Tibial nerve (tissue), 4 donors: ENCODE results near the gene MAPRE2.

Experiments used
- EP300 ChIP-seq, 2 donors: sonication (generic); formaldehyde crosslinking; IDR thresholded peaks; one replicate each; pipeline ENCODE4 v1.6.1; 2017; ENCODE audit warnings: antibody characterized with exemption in 2 of 2, mild to moderate bottlenecking in 1 of 2
- POLR2A ChIP-seq, 2 donors: fragments of 450-650 bp; IDR thresholded peaks; one replicate each; pipeline ENCODE4 v1.6.1; 2017; ENCODE audit warnings: antibody characterized with exemption in 2 of 2, mild to moderate bottlenecking in 2 of 2, moderate library complexity in 2 of 2
- TF ChIP-seq, protein P1 (sequence below), 5 experiments: fragments of 200-600 bp in 3 of 5; fragments of 450-650 bp in 2 of 5; sonication (generic) in 3 of 5; IDR thresholded peaks; one replicate each; pipeline ENCODE4 v1.5.1; 2016 to 2019; ENCODE audit warnings: antibody characterized with exemption in 5 of 5, mild to moderate bottlenecking in 3 of 5, moderate library complexity in 2 of 5

DNA sequence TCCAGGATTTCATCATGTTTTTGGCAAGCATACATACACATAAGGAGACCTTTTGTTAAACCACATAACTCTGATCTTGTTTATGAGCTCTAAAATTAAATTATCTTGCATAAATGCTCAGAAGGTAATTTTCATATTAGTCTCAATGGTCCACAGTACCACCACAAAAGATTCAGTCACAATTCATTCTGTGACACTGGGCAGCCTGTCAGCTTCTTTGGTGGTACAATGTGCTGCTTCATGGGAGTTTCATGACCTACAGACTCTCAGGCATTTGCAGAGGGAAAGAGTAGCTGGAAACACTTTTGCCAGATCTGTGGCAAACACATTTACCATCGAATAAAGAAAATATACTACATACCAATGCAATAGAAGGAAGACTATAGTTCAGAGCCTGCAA lies 148.3 kb downstream of the MAPRE2 start:
- TF ChIP-seq POLR2A (IDR thresholded peaks at IDR 0.05) (no peak), EP300 (IDR thresholded peaks at IDR 0.05) (peak in 1 of 2 donors; percentile 60)
- TF ChIP-seq, protein P1, sequence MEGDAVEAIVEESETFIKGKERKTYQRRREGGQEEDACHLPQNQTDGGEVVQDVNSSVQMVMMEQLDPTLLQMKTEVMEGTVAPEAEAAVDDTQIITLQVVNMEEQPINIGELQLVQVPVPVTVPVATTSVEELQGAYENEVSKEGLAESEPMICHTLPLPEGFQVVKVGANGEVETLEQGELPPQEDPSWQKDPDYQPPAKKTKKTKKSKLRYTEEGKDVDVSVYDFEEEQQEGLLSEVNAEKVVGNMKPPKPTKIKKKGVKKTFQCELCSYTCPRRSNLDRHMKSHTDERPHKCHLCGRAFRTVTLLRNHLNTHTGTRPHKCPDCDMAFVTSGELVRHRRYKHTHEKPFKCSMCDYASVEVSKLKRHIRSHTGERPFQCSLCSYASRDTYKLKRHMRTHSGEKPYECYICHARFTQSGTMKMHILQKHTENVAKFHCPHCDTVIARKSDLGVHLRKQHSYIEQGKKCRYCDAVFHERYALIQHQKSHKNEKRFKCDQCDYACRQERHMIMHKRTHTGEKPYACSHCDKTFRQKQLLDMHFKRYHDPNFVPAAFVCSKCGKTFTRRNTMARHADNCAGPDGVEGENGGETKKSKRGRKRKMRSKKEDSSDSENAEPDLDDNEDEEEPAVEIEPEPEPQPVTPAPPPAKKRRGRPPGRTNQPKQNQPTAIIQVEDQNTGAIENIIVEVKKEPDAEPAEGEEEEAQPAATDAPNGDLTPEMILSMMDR (IDR thresholded peaks at IDR 0.05), result no peak
